Omental fat pad (tissue), 4 donors: ENCODE results near the gene MPP7. TPM values are rescaled to one million over a fixed set of nuclear protein-coding genes. Genes with fewer than 3 reads are reported as not detected.

ENCODE experiments used
- ATAC-seq: fragments of 150-250 bp; one replicate; pipeline ENCODE4 v1.9.1; 2016; ENCODE audit warnings: mild to moderate bottlenecking, moderate library complexity; ENCODE audit not compliant: low FRiP score
- DNase-seq: peaks from one replicate; pipeline ENCODE4 v3.0.0-alpha.2; 2019; ENCODE audit warnings: low spot score
- total RNA-seq, 4 donors: library from RNA; depleted of rRNA; stranded (reverse); fragments of >200 nt; gene quantifications; one replicate each; pipeline ENCODE4 v1.1.0, GENCODE V29; 2016
- TF ChIP-seq, protein P1 (sequence below), 3 donors: fragments of 450-650 bp; IDR thresholded peaks; one replicate each; pipeline ENCODE4 v1.5.1; 2016 to 2017; ENCODE audit warnings: antibody characterized with exemption in 3 of 3, mild to moderate bottlenecking in 3 of 3, moderate library complexity in 2 of 3

MPP7 gene
- total RNA-seq, 4 donors from 2014 or later, result 4.4 to 10.7 (median 5.9) TPM

DNA sequence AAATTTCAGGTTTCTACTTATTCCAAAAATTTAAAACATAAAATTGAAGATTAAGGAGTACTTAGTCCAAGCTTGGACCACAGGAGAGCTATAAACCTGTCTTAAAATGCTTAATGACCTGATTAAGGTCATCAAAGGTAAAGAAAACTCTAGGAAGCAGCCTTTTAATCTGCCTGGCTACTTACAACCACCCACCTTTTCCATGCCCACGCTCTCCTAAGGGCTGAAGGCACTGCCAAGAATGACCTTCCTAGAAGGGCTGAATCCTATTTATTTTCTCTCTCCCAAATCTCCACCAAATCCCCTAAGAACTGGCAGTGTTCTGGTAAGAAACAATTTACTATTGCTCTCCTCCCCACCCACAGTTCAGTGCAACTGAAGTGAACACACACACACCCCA, 6.8 kb downstream of the MPP7 start:
- no peak for DNase-seq
- TF ChIP-seq, protein P1, sequence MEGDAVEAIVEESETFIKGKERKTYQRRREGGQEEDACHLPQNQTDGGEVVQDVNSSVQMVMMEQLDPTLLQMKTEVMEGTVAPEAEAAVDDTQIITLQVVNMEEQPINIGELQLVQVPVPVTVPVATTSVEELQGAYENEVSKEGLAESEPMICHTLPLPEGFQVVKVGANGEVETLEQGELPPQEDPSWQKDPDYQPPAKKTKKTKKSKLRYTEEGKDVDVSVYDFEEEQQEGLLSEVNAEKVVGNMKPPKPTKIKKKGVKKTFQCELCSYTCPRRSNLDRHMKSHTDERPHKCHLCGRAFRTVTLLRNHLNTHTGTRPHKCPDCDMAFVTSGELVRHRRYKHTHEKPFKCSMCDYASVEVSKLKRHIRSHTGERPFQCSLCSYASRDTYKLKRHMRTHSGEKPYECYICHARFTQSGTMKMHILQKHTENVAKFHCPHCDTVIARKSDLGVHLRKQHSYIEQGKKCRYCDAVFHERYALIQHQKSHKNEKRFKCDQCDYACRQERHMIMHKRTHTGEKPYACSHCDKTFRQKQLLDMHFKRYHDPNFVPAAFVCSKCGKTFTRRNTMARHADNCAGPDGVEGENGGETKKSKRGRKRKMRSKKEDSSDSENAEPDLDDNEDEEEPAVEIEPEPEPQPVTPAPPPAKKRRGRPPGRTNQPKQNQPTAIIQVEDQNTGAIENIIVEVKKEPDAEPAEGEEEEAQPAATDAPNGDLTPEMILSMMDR (IDR thresholded peaks at IDR 0.05), result no peak
- peak; percentile 32 for ATAC-seq

DNA sequence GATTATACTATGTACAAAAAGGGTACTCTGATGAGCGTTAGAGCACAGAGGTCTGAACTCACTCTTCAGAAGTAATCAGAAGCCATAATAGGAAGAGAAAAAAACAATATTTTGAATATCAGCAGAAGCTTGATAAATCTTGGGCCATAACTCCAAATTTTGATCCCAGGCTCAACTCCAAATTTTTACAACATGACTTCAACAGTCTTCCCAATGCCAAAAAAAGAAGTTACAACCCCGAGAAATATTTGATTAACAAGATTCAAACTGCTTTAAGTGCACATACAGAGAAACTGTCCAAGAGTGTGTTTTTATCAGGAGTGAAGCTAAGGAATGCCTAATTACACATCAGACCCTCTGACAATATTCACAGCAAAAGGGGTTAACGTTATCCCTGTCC, 7.5 kb downstream of the MPP7 start:
- ATAC-seq, result peak; percentile 32
- TF ChIP-seq, protein P1 (IDR thresholded peaks at IDR 0.05), result no peak
- DNase-seq, result no peak

DNA sequence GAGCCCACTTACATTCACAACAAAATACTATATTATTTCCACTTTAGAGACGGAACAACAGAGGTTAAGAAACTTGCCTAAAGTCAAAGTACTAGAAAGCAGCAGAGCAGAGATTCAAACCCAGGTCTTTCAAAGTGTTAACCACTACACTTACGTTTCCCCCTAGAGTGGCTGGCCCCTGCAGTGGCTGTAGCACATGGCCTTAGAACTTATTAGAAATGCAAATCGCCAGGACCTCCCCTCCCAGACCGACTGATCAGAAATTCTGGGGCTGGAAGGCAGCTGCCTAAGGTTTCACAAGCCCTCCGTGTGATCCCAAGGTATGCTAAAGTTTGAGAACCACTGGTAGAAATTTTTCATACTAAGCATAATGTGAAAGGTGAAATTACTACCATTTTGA, 8.1 kb downstream of the MPP7 start:
- DNase-seq (no peak), ATAC-seq (no peak)
- TF ChIP-seq, protein P1 (IDR thresholded peaks at IDR 0.05), result no peak

DNA sequence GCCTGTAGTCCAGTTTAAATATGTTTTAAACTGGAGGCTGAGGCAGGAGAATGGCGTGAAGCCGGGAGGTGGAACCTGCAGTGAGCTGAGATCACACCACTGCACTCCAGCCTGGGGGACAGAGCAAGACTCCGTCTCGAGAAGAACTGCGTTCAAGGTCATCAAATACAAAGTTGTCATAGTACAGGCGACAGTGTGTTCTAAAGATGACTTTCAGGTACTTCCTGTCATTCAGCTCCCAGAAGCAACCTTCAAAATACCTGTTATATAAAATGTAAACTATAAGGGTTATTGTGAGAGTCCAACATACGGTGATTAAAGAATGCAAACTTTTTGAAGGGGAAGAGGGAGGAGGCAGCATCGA, 8.7 kb downstream of the MPP7 start:
- DNase-seq, result no peak
- TF ChIP-seq, protein P1 (IDR thresholded peaks at IDR 0.05), result no peak
- ATAC-seq, result no peak

DNA sequence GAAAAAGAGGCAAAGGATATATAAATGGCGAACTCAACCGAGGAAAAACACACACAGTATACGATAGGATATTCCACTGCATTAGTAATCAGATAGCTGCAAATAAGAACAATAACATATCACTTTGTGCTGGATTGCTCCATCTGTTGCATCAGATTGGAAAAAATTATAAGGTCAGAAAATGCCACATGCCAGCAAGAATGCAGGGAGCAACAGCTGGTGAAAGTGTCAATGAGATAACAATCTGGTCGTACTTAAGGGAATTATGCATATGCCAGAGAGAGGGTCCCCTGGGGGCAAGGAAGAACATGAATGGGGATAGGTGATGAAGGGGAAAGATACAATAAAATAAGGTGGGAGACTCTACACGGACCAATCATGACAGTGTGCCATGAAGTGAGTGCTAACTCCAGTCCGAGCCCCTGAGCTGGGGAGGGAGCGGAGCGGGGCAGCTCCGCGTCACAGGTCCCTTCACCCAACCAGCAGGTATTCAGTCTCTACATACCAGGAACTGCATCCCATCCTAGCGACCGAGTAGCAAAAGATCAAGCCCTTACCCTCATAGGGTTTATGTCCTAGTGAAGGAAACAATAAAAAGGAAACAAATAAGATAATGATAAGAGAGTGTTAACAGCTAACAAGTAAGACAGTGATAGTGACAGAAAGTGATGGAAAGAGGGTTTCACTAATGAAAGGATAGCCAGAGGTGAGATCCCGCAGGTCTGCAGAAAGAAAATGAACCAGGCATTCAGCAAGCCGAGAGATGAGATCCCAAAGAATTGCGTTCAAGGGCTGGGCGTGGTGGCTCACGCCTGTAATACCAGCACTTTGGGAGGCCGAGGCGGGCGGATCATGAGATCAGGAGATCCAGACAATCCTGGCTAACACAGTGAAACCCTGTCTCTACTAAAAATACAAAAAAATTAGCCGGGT, 9.4 kb downstream of the MPP7 start:
- ATAC-seq, result no peak
- TF ChIP-seq, protein P1 (IDR thresholded peaks at IDR 0.05), result no peak
- no peak for DNase-seq

DNA sequence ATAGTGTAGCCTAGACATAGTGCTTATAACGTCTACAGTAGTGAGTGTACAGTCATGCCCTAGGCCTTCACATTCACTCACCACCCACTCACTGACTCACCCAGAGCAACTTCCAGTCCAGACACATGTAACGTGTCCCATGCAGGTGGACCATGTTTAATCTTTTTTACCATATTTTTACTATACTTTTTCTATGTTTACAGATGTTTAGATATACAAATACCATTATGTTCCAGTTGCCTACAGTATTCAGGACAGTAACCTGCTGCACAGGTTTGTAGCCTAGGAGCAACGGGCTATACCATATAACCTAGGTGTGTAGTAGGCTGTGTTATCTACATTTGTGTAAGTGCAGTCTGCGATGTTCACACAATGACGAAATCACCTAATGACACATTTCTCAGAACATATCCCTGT, 11.0 kb downstream of the MPP7 start:
- TF ChIP-seq, protein P1 (IDR thresholded peaks at IDR 0.05), result no peak

DNA sequence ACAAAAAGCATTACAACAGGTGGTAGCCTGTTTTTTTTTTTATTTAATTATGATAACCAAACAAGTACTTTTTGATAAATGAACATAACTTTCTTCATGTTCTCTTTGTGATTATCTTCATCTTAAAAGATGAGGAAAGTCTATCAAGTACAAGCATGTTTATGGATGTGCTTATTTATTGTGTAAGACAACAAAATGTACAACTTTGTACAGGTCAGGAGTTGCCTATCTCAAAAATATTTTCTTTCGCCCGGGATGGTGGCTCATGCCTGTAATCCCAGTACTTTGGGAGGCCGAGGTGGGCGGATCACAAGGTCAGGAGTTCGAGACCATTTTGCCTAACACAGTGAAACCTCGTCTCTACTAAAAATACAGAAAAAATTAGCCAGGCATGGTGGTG, 17.0 kb downstream of the MPP7 start:
- ATAC-seq, result no peak
- TF ChIP-seq, protein P1 (IDR thresholded peaks at IDR 0.05), result no peak
- no peak for DNase-seq

More for the DNA sequence above, 11.0 kb downstream of the MPP7 start:
- ATAC-seq, result peak; percentile 92
- DNase-seq, result no peak
